ENCODE data around the gene IFNAR1. TPM values are rescaled to one million over a fixed set of nuclear protein-coding genes. Genes with fewer than 3 reads are reported as not detected.

The IFNAR1 gene
- polyA plus RNA-seq, 3 donors, result 16.8 to 95.3 (median 56.2) TPM

DNA sequence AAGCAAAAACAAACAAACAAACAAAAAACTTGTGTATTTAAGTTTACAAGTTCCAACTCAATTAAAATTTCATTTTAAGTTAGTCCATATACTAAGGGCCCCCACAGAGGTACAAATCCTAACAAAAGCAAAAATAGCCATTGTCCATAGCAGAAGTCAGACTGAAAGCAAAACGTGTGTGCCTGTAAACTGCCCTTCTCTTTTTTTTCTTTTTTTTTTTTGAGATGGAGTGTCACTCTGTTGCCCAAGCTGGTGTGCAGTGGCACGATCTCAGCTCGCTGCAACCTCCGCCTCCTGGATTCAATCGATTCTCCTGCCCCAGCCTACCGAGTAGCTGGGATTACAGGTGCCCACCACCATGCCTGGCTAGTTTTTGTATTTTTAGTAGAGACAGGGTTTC lies 66.9 kb downstream of the IFNAR1 start:
- TF ChIP-seq CTCF (IDR thresholded peaks at IDR 0.05), result no peak
- Histone ChIP-seq H3K9me3 (replicated peaks in 1 of 2; ENCODE audit: control insufficient read depth in 1 of 2, insufficient read depth in 1 of 2, low read length in 2 of 2) (no peaks in the 10 kb centered on the region), H3K4me3 (replicated peaks in 1 of 3; ENCODE audit: low read depth in 2 of 3, low read length in 3 of 3) (peak overlapping the region in 1 of 3 experiments; percentile 23), H4K20me1 (ENCODE audit: insufficient read depth, low read length) (no peaks in the 10 kb centered on the region), H3K4me1 (ENCODE audit: control insufficient read depth in 1 of 2, insufficient read depth in 2 of 2, low read length in 2 of 2) (peaks cover 97 to 100% of the 10 kb centered on the region in 2 donors), H2AFZ (ENCODE audit: insufficient read depth, low read depth, low read length, poor library complexity, severe bottlenecking) (no peak overlapping the region), H3K4me2 (replicated peaks; ENCODE audit: extremely low read depth, low read length, poor library complexity, severe bottlenecking) (no peak overlapping the region), H3K27me3 (ENCODE audit: control insufficient read depth in 2 of 2, insufficient read depth in 2 of 2, low read length in 2 of 2) (no peaks in the 10 kb centered on the region), H3K9ac (ENCODE audit: insufficient read depth, low read length, poor library complexity, severe bottlenecking) (peak overlapping the region; percentile 65), H3K79me2 (ENCODE audit: insufficient read depth, low read length) (peaks cover 27% of the 10 kb centered on the region), H3K36me3 (replicated peaks in 1 of 2; ENCODE audit: control insufficient read depth in 1 of 2, insufficient read depth in 2 of 2, low read length in 2 of 2) (no peaks in the 10 kb centered on the region), H3K27ac (ENCODE audit: low read depth in 1 of 2, low read length in 2 of 2) (peak overlapping the region; percentile 87 to 92)
- peaks cover 90% of the 10 kb centered on the region for H3K4me1 Mint-ChIP-seq
- no CpG with 5 or more reads among the region's 6 CpGs for WGBS (ENCODE audit: insufficient coverage)
- intact Hi-C loops (cut with micrococcal nuclease), result no loop called here
- H3K9me3 Mint-ChIP-seq, result peaks cover 0 to 3% (median 0%) of the 10 kb centered on the region in 7 donors
- no peaks in the 10 kb centered on the region for H3K27me3 Mint-ChIP-seq (ENCODE audit: low read depth in 3 of 3)
- H3K4me3 Mint-ChIP-seq, result no peak overlapping the region
- H3K27ac Mint-ChIP-seq, result peak overlapping the region; percentile 93 to 99 (median 98)
- peak; percentile 56 to 74 (median 70) for DNase-seq
- H3K36me3 Mint-ChIP-seq, result peaks cover 2 to 9% of the 10 kb centered on the region in 2 donors

DNA sequence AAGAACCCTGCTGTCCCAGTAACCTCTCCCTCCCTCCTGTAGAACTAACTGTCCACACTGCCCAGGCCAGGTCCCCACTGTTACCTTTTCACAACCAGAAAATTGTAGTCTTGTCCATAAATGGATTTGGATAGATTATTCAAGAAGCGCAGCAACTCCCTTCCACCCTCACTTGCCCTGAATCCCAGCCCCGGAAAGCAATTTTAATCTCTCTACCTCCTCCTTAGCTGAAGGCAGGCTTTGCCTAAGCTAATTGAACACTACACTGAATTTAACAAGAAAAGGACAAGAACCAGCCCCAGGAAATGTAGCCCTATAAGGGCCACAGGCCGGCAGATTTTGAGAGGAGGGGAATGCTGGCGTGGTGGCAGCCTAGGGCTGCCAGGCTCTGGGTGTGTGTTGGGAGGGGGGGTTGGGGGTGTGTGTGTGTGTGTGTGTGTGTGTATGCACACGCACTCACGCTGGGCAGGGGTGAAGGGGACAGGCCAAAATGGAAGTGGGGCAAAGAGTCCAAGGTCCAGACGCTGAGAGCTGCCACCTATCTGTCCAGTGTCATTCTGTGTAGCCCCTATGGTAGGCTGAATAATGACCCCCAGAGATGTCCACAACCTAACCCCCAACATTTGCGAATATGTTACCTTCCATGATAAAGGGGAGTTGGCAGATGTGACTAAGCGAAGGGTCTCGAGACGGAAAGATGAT lies 67.7 kb downstream of the IFNAR1 start:
- Histone ChIP-seq H2AFZ (ENCODE audit: insufficient read depth, low read depth, low read length, poor library complexity, severe bottlenecking) (no peak overlapping the region), H3K27ac (ENCODE audit: low read depth in 1 of 2, low read length in 2 of 2) (peak overlapping the region; percentile 87 to 92), H4K20me1 (ENCODE audit: insufficient read depth, low read length) (no peaks in the 10 kb centered on the region), H3K4me3 (replicated peaks in 1 of 3; ENCODE audit: low read depth in 2 of 3, low read length in 3 of 3) (no peak overlapping the region), H3K27me3 (ENCODE audit: control insufficient read depth in 2 of 2, insufficient read depth in 2 of 2, low read length in 2 of 2) (no peaks in the 10 kb centered on the region), H3K79me2 (ENCODE audit: insufficient read depth, low read length) (peaks cover 29% of the 10 kb centered on the region), H3K4me2 (replicated peaks; ENCODE audit: extremely low read depth, low read length, poor library complexity, severe bottlenecking) (peak overlapping the region; percentile 5), H3K9ac (ENCODE audit: insufficient read depth, low read length, poor library complexity, severe bottlenecking) (peak overlapping the region; percentile 65), H3K4me1 (ENCODE audit: control insufficient read depth in 1 of 2, insufficient read depth in 2 of 2, low read length in 2 of 2) (peaks cover 98 to 100% of the 10 kb centered on the region in 2 donors), H3K36me3 (replicated peaks in 1 of 2; ENCODE audit: control insufficient read depth in 1 of 2, insufficient read depth in 2 of 2, low read length in 2 of 2) (no peaks in the 10 kb centered on the region), H3K9me3 (replicated peaks in 1 of 2; ENCODE audit: control insufficient read depth in 1 of 2, insufficient read depth in 1 of 2, low read length in 2 of 2) (no peaks in the 10 kb centered on the region)
- peaks cover 2 to 9% of the 10 kb centered on the region in 2 donors for H3K36me3 Mint-ChIP-seq
- peaks cover 91% of the 10 kb centered on the region for H3K4me1 Mint-ChIP-seq
- H3K27ac Mint-ChIP-seq, result peak overlapping the region; percentile 93 to 99 (median 98)
- peak overlapping the region in 1 of 2 donors; percentile 44 for H3K4me3 Mint-ChIP-seq
- no peaks in the 10 kb centered on the region for H3K27me3 Mint-ChIP-seq (ENCODE audit: low read depth in 3 of 3)
- H3K9me3 Mint-ChIP-seq, result peaks cover 0 to 3% (median 0%) of the 10 kb centered on the region in 7 donors
- intact Hi-C loops (cut with micrococcal nuclease), result no loop called here
- TF ChIP-seq CTCF (IDR thresholded peaks at IDR 0.05), result no peak
- 86% methylated on average over 3 of the region's 11 CpGs for WGBS (ENCODE audit: insufficient coverage)
- DNase-seq, result no peak
